Lung (tissue), 12 donors: Measurements from ENCODE around the gene CBLB. TPM values are rescaled to one million over a fixed set of nuclear protein-coding genes. Genes with fewer than 3 reads are reported as not detected.

Experiments
- ATAC-seq: fragments of 200-7000 bp; cut with Tn5 transposase; one replicate; pipeline ENCODE4 v1.9.1; 2020; ENCODE audit warnings: moderate number of reproducible peaks; ENCODE audit not compliant: insufficient read depth, low FRiP score
- DNase-seq, 3 donors: peaks; one replicate each; pipeline ENCODE4 v3.0.0-alpha.2; 2013 to 2017
- H3K27ac ChIP-seq, 2 donors: one replicate each; pipeline ENCODE4 v1.5.1; 2013; ENCODE audit warnings: mild to moderate bottlenecking in 2 of 2, moderate library complexity in 2 of 2, control low read depth in 1 of 2, inconsistent platforms in 1 of 2, low read depth in 1 of 2, low read length in 1 of 2
- H3K27me3 ChIP-seq, 3 donors: one replicate each; pipeline ENCODE4 v1.5.1; 2013; ENCODE audit warnings: low read length in 2 of 3; ENCODE audit not compliant: control insufficient read depth in 3 of 3, insufficient read depth in 3 of 3
- H3K36me3 ChIP-seq, 4 donors: one replicate each; pipeline ENCODE4 v1.5.1; 2013; ENCODE audit warnings: low read length in 4 of 4, mild to moderate bottlenecking in 1 of 4, moderate library complexity in 1 of 4; ENCODE audit not compliant: control insufficient read depth in 4 of 4, insufficient read depth in 4 of 4
- H3K4me1 ChIP-seq, 5 donors: one replicate each; pipeline ENCODE4 v1.5.1; 2013; ENCODE audit warnings: low read length in 5 of 5, mild to moderate bottlenecking in 2 of 5, moderate library complexity in 1 of 5; ENCODE audit not compliant: control insufficient read depth in 5 of 5, insufficient read depth in 5 of 5
- H3K4me3 ChIP-seq: one replicate; pipeline ENCODE4 v1.5.1; 2013; ENCODE audit warnings: mild to moderate bottlenecking, control low read depth, moderate library complexity
- H3K9ac ChIP-seq, 2 donors: one replicate each; pipeline ENCODE4 v1.5.1; 2013; ENCODE audit warnings: low read length in 2 of 2, control low read depth in 1 of 2; ENCODE audit not compliant: insufficient read depth in 1 of 2
- H3K9me3 ChIP-seq, 4 donors: one replicate each; pipeline ENCODE4 v1.5.1; 2013; ENCODE audit warnings: low read length in 3 of 4, mild to moderate bottlenecking in 1 of 4, moderate library complexity in 1 of 4; ENCODE audit not compliant: control insufficient read depth in 4 of 4, insufficient read depth in 3 of 4
- WGBS, 2 donors: extraction: QIAGEN DNeasy Blood & Tissue Kit; methylation state at CpG; one replicate each; pipeline ENCODE4 v1.1.7; 2013; 5-methylcytosine and 5-hydroxymethylcytosine counted together
- polyA plus RNA-seq, 2 donors: library from polyadenylated mRNA; stranded (reverse); fragments of 200-250 nt; gene quantifications; one replicate each; pipeline ENCODE4 v1.2.1, GENCODE V29; 2013
- total RNA-seq, 2 donors: library from RNA; depleted of rRNA in 1 of 2; stranded (reverse); fragments of >200 nt in 1 of 2; gene quantifications; one replicate each; pipeline ENCODE4 v1.2.1, GENCODE V29; 2014 to 2021
- TF ChIP-seq, protein P1 (sequence below): IDR thresholded peaks from 2 replicates; pipeline ENCODE4 v1.5.1; 2012; ENCODE audit warnings: mild to moderate bottlenecking; ENCODE audit errors: control extremely low read depth, extremely low read depth
- donor health status: control.
- donor health status: control.
- donor health status: Bipolar disorder and iron deficiency.
- donor health status: healthy.
- donor health status: DM: yes; HTN: yes; CAD: no.

CBLB gene
- total and polyA plus RNA-seq, 4 donors: 7.2 to 124 (median 24.6) TPM

DNA sequence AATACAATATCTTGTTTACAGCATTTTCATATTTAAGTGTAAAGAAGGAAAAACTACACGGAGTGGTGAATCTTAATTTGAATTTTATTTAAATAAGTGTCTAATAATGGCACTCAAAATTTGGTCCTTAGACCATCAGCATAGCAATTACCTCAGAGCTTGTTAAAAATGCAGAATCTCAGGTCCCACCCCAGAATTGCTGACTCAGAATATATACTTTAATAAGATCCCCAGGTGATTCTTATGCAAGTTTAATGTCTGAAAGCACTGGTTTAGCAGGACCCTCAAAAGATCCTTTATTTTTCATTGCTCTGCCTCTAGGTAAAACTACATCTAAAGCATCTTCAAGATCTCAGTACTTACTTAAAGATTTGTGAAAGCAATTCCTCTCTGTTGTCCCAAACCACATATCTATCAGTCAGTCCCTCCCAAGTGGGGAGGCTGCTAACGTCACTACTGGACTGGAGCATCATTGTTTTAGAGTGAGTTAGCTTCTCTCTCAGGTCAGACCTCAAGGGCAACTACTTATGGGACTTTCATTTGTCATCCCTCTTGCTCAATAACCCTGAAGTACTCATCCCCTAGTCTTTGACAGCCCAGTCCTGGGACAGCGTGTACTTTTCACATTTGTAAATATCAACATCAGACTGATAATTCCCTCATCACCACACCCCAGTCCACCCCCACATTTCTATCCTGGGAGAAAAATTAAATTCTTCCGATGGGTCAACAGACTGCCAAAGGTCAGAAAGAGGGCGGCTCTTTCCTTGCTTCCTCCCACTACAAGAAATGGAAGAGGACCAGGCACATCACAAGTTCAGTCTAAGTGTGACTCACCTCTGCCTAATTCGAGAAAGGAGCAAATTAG lies 76.7 kb downstream of the CBLB start:
- Histone ChIP-seq H3K4me1 (peaks cover 3 to 17% (median 4%) of the 10 kb centered on the region in 5 donors), H3K4me3 (no peak overlapping the region), H3K36me3 (no peaks in the 10 kb centered on the region), H3K9ac (no peak overlapping the region), H3K9me3 (no peaks in the 10 kb centered on the region), H3K27ac (peak overlapping the region in 1 of 2 donors; percentile 95), H3K27me3 (no peaks in the 10 kb centered on the region)
- 64 to 75% methylated on average over 6 of the region's 6 CpGs for WGBS, 2 donors
- TF ChIP-seq, protein P1, sequence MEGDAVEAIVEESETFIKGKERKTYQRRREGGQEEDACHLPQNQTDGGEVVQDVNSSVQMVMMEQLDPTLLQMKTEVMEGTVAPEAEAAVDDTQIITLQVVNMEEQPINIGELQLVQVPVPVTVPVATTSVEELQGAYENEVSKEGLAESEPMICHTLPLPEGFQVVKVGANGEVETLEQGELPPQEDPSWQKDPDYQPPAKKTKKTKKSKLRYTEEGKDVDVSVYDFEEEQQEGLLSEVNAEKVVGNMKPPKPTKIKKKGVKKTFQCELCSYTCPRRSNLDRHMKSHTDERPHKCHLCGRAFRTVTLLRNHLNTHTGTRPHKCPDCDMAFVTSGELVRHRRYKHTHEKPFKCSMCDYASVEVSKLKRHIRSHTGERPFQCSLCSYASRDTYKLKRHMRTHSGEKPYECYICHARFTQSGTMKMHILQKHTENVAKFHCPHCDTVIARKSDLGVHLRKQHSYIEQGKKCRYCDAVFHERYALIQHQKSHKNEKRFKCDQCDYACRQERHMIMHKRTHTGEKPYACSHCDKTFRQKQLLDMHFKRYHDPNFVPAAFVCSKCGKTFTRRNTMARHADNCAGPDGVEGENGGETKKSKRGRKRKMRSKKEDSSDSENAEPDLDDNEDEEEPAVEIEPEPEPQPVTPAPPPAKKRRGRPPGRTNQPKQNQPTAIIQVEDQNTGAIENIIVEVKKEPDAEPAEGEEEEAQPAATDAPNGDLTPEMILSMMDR: no peak
- ATAC-seq (peak; percentile 89), DNase-seq (no peak)

DNA sequence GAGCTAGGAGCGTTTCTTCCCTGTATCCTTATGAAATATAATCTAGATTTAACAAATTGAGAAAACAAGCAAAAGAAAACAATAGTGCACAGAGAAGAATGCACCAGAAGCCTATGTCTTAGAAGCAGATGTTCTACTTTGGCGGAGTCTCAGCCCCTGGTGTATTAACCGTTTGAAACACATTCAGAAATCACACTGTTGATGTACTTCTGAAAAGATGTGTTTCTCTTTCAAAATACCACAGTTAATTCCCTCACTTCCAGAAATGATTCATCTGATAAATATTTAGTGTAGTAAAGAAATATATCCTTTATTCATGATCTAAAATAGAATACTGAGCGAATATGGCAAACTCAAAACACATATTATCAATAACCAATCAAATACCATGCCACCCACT lies 77.7 kb downstream of the CBLB start:
- TF ChIP-seq, protein P1: no peak
- Histone ChIP-seq H3K27me3 (no peaks in the 10 kb centered on the region), H3K9ac (no peak overlapping the region), H3K27ac (peak overlapping the region in 1 of 2 donors; percentile 94), H3K9me3 (no peaks in the 10 kb centered on the region), H3K36me3 (no peaks in the 10 kb centered on the region), H3K4me3 (no peak overlapping the region), H3K4me1 (peaks cover 3 to 19% (median 4%) of the 10 kb centered on the region in 5 donors)
- WGBS, 2 donors: 68 to 83% methylated on average over 4 of the region's 4 CpGs
- DNase-seq (no peak), ATAC-seq (no peak)

DNA sequence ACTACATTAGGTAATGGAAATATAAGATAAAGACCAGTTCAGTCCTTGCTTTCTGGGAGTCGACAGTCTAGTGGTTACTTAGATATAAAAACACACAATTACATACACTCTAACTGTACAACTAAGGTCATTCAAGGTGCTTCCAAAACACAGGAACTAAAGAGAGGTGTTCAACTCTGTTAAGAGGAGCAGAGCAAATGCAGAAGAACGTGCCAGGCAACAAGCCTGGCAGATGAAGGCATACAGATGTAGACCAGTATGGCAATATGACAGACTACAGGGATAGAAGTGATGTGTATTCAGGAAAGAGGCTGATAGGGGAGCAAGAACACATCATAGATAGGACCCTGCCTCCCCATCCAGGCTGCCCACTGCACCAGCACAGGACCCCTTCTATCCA lies 78.3 kb downstream of the CBLB start:
- no peak for DNase-seq
- TF ChIP-seq, protein P1: no peak
- no peaks in the 10 kb centered on the region for H3K9me3 ChIP-seq
- 68 to 72% methylated on average over 2 of the region's 2 CpGs for WGBS, 2 donors
- H3K27me3 ChIP-seq: no peaks in the 10 kb centered on the region
- H3K36me3 ChIP-seq: no peaks in the 10 kb centered on the region
- no peak overlapping the region for H3K4me3 ChIP-seq
- ATAC-seq: no peak
- peaks cover 3 to 19% (median 4%) of the 10 kb centered on the region in 5 donors for H3K4me1 ChIP-seq
- H3K27ac ChIP-seq: peak overlapping the region; percentile 56 to 94
- H3K9ac ChIP-seq: no peak overlapping the region
